ENCODE measurements around the gene INPPL1.

INPPL1 gene

DNA sequence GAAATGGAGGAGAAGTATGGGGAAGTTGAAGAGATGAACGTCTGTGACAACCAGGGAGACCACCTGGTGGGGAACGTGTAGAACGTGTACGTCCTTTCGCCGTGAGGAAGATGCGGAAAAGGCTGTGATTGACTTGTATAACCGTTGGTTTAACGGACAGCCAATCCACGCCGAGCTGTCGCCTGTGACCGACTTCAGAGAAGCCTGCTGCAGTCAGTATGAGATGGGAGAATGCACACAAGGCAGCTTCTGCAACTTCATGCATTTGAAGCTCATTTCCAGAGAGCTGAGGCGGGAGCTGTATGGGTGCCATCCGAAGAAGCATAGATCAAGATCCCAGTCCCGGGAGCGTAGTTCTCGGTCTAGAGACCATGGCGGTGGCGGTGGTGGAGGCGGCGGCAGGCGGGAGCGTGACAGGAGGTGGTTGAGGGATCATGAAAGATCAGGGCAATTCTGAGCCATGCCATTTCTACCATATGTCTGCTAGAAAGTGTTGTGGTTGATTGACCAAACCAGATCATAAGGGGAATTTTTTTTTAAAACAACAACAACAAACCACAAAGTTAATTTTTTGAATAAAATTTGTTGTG, 56.3 kb downstream of the INPPL1 start:
- no peak for ATAC-seq
- no peak for TF ChIP-seq ZNF565 (CRISPR knock-in tag; conservative IDR thresholded peaks at IDR 0.05; ENCODE audit: low read depth)
- TF ChIP-seq ESRRG (CRISPR knock-in tag; IDR thresholded peaks at IDR 0.05), result no peak
- TF ChIP-seq CSDC2 (CRISPR knock-in tag; IDR thresholded peaks at IDR 0.05), result no peak
- TF ChIP-seq ZFP3 (CRISPR knock-in tag; IDR thresholded peaks at IDR 0.05), result no peak
- TF ChIP-seq ZFP30 (CRISPR knock-in tag; IDR thresholded peaks at IDR 0.05), result no peak
- TF ChIP-seq ZC3H10 (CRISPR knock-in tag; IDR thresholded peaks at IDR 0.05), result no peak
- TF ChIP-seq, protein P1, sequence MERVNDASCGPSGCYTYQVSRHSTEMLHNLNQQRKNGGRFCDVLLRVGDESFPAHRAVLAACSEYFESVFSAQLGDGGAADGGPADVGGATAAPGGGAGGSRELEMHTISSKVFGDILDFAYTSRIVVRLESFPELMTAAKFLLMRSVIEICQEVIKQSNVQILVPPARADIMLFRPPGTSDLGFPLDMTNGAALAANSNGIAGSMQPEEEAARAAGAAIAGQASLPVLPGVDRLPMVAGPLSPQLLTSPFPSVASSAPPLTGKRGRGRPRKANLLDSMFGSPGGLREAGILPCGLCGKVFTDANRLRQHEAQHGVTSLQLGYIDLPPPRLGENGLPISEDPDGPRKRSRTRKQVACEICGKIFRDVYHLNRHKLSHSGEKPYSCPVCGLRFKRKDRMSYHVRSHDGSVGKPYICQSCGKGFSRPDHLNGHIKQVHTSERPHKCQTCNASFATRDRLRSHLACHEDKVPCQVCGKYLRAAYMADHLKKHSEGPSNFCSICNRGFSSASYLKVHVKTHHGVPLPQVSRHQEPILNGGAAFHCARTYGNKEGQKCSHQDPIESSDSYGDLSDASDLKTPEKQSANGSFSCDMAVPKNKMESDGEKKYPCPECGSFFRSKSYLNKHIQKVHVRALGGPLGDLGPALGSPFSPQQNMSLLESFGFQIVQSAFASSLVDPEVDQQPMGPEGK (CRISPR knock-in tag; IDR thresholded peaks at IDR 0.05; ENCODE audit: borderline replicate concordance), result no peak
- no peak for TF ChIP-seq TCF4 (CRISPR knock-in tag; IDR thresholded peaks at IDR 0.05; ENCODE audit: borderline replicate concordance)
- TF ChIP-seq PPARA (CRISPR knock-in tag; IDR thresholded peaks at IDR 0.05; ENCODE audit: borderline replicate concordance), result no peak
- no peak for TF ChIP-seq TOX (CRISPR knock-in tag; IDR thresholded peaks at IDR 0.05; ENCODE audit: borderline replicate concordance)
- TF ChIP-seq, protein P2, sequence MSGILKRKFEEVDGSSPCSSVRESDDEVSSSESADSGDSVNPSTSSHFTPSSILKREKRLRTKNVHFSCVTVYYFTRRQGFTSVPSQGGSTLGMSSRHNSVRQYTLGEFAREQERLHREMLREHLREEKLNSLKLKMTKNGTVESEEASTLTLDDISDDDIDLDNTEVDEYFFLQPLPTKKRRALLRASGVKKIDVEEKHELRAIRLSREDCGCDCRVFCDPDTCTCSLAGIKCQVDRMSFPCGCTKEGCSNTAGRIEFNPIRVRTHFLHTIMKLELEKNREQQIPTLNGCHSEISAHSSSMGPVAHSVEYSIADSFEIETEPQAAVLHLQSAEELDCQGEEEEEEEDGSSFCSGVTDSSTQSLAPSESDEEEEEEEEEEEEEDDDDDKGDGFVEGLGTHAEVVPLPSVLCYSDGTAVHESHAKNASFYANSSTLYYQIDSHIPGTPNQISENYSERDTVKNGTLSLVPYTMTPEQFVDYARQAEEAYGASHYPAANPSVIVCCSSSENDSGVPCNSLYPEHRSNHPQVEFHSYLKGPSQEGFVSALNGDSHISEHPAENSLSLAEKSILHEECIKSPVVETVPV (CRISPR knock-in tag; IDR thresholded peaks at IDR 0.05), result no peak
- no peak for TF ChIP-seq SNAI2 (CRISPR knock-in tag; IDR thresholded peaks at IDR 0.05)
- no peak for TF ChIP-seq ISL1 (CRISPR knock-in tag; IDR thresholded peaks at IDR 0.05)

DNA sequence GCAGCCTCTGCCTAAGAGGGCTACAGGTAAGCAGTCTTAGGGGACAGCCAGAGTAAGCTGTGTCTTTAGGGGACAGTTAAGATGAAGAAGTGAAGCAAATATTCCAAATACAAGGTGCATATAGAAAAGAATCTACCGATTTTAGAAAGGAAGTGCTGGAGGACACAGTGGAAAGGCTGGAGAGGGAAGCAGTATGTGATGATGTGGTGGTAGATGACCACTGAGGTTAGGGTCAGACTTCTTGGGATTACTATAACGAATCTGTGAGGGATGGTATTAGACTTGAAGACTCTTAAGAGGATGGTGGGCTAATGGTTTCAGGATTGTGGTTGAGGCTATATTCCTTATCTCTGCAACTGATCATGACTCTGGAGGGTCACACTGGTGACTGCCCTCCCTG, 59.4 kb downstream of the INPPL1 start:
- ATAC-seq, result no peak
- TF ChIP-seq TCF4 (CRISPR knock-in tag; IDR thresholded peaks at IDR 0.05; ENCODE audit: borderline replicate concordance), result no peak
- no peak for TF ChIP-seq ZFP3 (CRISPR knock-in tag; IDR thresholded peaks at IDR 0.05)
- no peak for TF ChIP-seq CSDC2 (CRISPR knock-in tag; IDR thresholded peaks at IDR 0.05)
- no peak for TF ChIP-seq ZC3H10 (CRISPR knock-in tag; IDR thresholded peaks at IDR 0.05)
- no peak for TF ChIP-seq ZNF70 (CRISPR knock-in tag; IDR thresholded peaks at IDR 0.05)
- no peak for TF ChIP-seq PPARA (CRISPR knock-in tag; IDR thresholded peaks at IDR 0.05; ENCODE audit: borderline replicate concordance)
- TF ChIP-seq, protein P1 (CRISPR knock-in tag; IDR thresholded peaks at IDR 0.05; ENCODE audit: borderline replicate concordance), result no peak

DNA sequence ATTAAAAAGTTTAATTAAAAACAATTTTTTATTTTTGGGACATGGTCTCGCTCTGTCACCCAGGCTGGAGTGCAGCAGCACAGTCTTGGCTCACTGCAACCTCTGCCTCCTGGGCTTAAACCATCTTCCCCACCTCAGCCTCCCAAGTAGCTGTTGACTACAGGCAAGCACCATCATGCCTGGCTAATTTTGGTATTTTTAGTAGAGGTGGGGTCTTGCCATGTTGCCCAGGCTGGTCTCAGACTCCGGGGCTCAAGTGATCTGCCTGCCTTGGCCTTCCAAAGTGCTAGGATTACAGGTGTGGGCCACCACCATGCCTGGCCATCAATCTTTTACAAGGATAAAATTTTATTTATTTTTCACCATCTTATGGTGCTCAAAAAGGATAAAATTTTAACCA, 62.7 kb downstream of the INPPL1 start:
- no peak for ATAC-seq

More for the DNA sequence above, 62.7 kb downstream of the INPPL1 start:
- TF ChIP-seq ESRRG (CRISPR knock-in tag; IDR thresholded peaks at IDR 0.05), result no peak
- TF ChIP-seq TCF4 (CRISPR knock-in tag; IDR thresholded peaks at IDR 0.05; ENCODE audit: borderline replicate concordance), result no peak
- TF ChIP-seq PPARA (CRISPR knock-in tag; IDR thresholded peaks at IDR 0.05; ENCODE audit: borderline replicate concordance), result no peak
- TF ChIP-seq, protein P3, sequence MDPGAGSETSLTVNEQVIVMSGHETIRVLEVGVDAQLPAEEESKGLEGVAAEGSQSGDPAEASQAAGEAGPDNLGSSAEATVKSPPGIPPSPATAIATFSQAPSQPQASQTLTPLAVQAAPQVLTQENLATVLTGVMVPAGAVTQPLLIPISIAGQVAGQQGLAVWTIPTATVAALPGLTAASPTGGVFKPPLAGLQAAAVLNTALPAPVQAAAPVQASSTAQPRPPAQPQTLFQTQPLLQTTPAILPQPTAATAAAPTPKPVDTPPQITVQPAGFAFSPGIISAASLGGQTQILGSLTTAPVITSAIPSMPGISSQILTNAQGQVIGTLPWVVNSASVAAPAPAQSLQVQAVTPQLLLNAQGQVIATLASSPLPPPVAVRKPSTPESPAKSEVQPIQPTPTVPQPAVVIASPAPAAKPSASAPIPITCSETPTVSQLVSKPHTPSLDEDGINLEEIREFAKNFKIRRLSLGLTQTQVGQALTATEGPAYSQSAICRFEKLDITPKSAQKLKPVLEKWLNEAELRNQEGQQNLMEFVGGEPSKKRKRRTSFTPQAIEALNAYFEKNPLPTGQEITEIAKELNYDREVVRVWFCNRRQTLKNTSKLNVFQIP (CRISPR knock-in tag; IDR thresholded peaks at IDR 0.05; ENCODE audit: borderline replicate concordance, low read depth), result no peak
- TF ChIP-seq, protein P4, sequence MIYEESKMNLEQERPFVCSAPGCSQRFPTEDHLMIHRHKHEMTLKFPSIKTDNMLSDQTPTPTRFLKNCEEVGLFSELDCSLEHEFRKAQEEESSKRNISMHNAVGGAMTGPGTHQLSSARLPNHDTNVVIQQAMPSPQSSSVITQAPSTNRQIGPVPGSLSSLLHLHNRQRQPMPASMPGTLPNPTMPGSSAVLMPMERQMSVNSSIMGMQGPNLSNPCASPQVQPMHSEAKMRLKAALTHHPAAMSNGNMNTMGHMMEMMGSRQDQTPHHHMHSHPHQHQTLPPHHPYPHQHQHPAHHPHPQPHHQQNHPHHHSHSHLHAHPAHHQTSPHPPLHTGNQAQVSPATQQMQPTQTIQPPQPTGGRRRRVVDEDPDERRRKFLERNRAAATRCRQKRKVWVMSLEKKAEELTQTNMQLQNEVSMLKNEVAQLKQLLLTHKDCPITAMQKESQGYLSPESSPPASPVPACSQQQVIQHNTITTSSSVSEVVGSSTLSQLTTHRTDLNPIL (CRISPR knock-in tag; IDR thresholded peaks at IDR 0.05; ENCODE audit: low read depth), result no peak
